Ishikawa (cell line): ENCODE measurements around the gene STK32A.

ENCODE experiments used
- CREB1 ChIP-seq: IDR thresholded peaks from 2 replicates; pipeline ENCODE4 v1.6.1; 2012; ENCODE audit warnings: low read depth
- EGR1 ChIP-seq: IDR thresholded peaks from 2 replicates; pipeline ENCODE4 v1.6.1; 2012
- EP300 ChIP-seq: IDR thresholded peaks from 2 replicates; pipeline ENCODE4 v1.6.1; 2012; ENCODE audit warnings: borderline replicate concordance
- RAD21 ChIP-seq: IDR thresholded peaks from 2 replicates; pipeline ENCODE4 v1.6.1; 2012; ENCODE audit warnings: low read depth
- REST ChIP-seq: IDR thresholded peaks from 2 replicates; pipeline ENCODE4 v1.6.1; 2012; ENCODE audit warnings: low read depth, mild to moderate bottlenecking
- TAF1 ChIP-seq: IDR thresholded peaks from 2 replicates; pipeline ENCODE4 v1.6.1; 2012; ENCODE audit warnings: low read depth, mild to moderate bottlenecking
- TCF12 ChIP-seq: IDR thresholded peaks from 2 replicates; pipeline ENCODE4 v1.6.1; 2012; ENCODE audit warnings: low read depth
- USF1 ChIP-seq: IDR thresholded peaks from 2 replicates; pipeline ENCODE4 v1.6.1; 2012
- YY1 ChIP-seq: IDR thresholded peaks from 2 replicates; pipeline ENCODE4 v1.6.1; 2012; ENCODE audit warnings: low read depth
- TF ChIP-seq, protein P1 (sequence below): IDR thresholded peaks from 2 replicates; pipeline ENCODE4 v1.6.1; 2012

- TF ChIP-seq REST (no peak), TCF12 (no peak), EGR1 (no peak), EP300 (no peak), CREB1 (no peak), RAD21 (no peak), USF1 (no peak), TAF1 (no peak), YY1 (no peak)
- TF ChIP-seq, protein P1, sequence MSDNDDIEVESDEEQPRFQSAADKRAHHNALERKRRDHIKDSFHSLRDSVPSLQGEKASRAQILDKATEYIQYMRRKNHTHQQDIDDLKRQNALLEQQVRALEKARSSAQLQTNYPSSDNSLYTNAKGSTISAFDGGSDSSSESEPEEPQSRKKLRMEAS, result no peak
Measured at GRCh38 chr5:147388184-147389108, 153.6 kb downstream of the STK32A start.
